OCI-LY7 (cell line): ENCODE measurements around the gene LHPP. TPM values are rescaled to one million over a fixed set of nuclear protein-coding genes. Genes with fewer than 3 reads are reported as not detected.

Source experiments
- BruUV-seq: library from RNA; stranded (reverse); fragments of 400-500 nt; replicated peaks from 2 replicates; lab custom pipeline; 2021; lab: Mats Ljungman, UMichigan
- CTCF ChIA-PET: fragments of 300-600 bp; sonication (Branson Sonifier 250); formaldehyde crosslinking; loops from one replicate; lab custom pipeline; 2022; ENCODE audit warnings: antibody characterized with exemption; ENCODE audit not compliant: unreplicated experiment; lab: Charles Lee
- POLR2A ChIA-PET: fragments of 300-600 bp; sonication (Branson Sonifier 250); formaldehyde crosslinking; loops from one replicate; lab custom pipeline; 2022; ENCODE audit warnings: antibody characterized with exemption; lab: Charles Lee
- DNase-seq: peaks from one replicate; pipeline ENCODE4 v3.0.0-alpha.2; 2015; ENCODE audit warnings: low spot score
- H2AFZ ChIP-seq: fragments of 200-600 bp; sonication (generic), shearing (Covaris generic); 2 replicates; pipeline ENCODE4 v1.6.1; 2014; ENCODE audit warnings: mild to moderate bottlenecking, antibody characterized with exemption, low read length, moderate library complexity
- H3K27ac ChIP-seq: fragments of 200-600 bp; sonication (generic); 2 replicates; pipeline ENCODE4 v1.5.1; 2014; ENCODE audit warnings: mixed run types, low read depth, mild to moderate bottlenecking, moderate library complexity, low read length, inconsistent platforms; ENCODE audit not compliant: poor library complexity, severe bottlenecking
- H3K36me3 ChIP-seq: fragments of 200-600 bp; sonication (generic); 2 replicates; pipeline ENCODE4 v1.6.1; 2014; ENCODE audit warnings: mild to moderate bottlenecking, antibody characterized with exemption, low read length, moderate library complexity, mixed read lengths; ENCODE audit not compliant: insufficient read depth
- H3K4me1 ChIP-seq: fragments of 200-600 bp; sonication (generic); 2 replicates; pipeline ENCODE4 v1.5.1; 2014; ENCODE audit warnings: mild to moderate bottlenecking, low read length; ENCODE audit not compliant: insufficient read depth, poor library complexity, severe bottlenecking
- H3K4me2 ChIP-seq: fragments of 200-600 bp; sonication (generic); 2 replicates; pipeline ENCODE4 v1.6.1; 2014; ENCODE audit warnings: mild to moderate bottlenecking, low read length
- H3K4me3 ChIP-seq: fragments of 200-600 bp; sonication (generic); 2 replicates; pipeline ENCODE4 v1.5.1; 2014; ENCODE audit warnings: mild to moderate bottlenecking, low read depth, low read length; ENCODE audit not compliant: poor library complexity, severe bottlenecking
- H3K79me2 ChIP-seq: fragments of 200-600 bp; sonication (generic); 2 replicates; pipeline ENCODE4 v1.6.1; 2016; ENCODE audit warnings: low read depth, mild to moderate bottlenecking, low read length, moderate library complexity, mixed read lengths; ENCODE audit not compliant: insufficient read depth
- H3K9me2 ChIP-seq: fragments of 200-600 bp; sonication (generic); 2 replicates; pipeline ENCODE4 v1.6.1; 2016; ENCODE audit warnings: mild to moderate bottlenecking, low read length, mixed read lengths; ENCODE audit not compliant: insufficient read depth
- H3K9me3 ChIP-seq: fragments of 200-600 bp; sonication (generic); 2 replicates; pipeline ENCODE4 v1.6.1; 2014; ENCODE audit warnings: mild to moderate bottlenecking, mixed run types, low read length, mixed read lengths
- H4K20me1 ChIP-seq: fragments of 200-600 bp; sonication (generic); 2 replicates; pipeline ENCODE4 v1.6.1; 2014; ENCODE audit warnings: mild to moderate bottlenecking, antibody characterized with exemption, low read length, moderate library complexity, mixed read lengths; ENCODE audit not compliant: insufficient read depth
- EZH2phosphoT487 ChIP-seq: fragments of 200-600 bp; sonication (generic); IDR thresholded peaks from 2 replicates; pipeline ENCODE4 v1.6.1; 2018; ENCODE audit warnings: low read depth, borderline replicate concordance, mild to moderate bottlenecking, mixed run types, antibody characterized with exemption, low read length, moderate library complexity, mixed read lengths
- intact Hi-C: fragments of 100-400 bp; cut with micrococcal nuclease; formaldehyde crosslinking; loops from one replicate; pipeline ENCODE4 v1.10.0; 2022; ENCODE audit not compliant: unreplicated experiment
- total RNA-seq, 2 experiments: library from RNA; depleted of rRNA in 1 of 2; stranded (reverse); fragments of >200 nt in 1 of 2; shearing (Covaris generic) in 1 of 2; gene quantifications; 2 replicates each; pipeline ENCODE4 v1.2.3, GENCODE V29; 2014 to 2022
- TF ChIP-seq, protein P1 (sequence below): fragments of 200-600 bp; sonication (generic); conservative IDR thresholded peaks from 2 replicates; pipeline ENCODE4 v1.5.1; 2014; ENCODE audit warnings: mild to moderate bottlenecking, antibody characterized with exemption, low read length, moderate library complexity, mixed read lengths

Gene LHPP
- total RNA-seq, 2 experiments from 2014 or later, result 30.3 to 65.2 TPM

- no peak for DNase-seq
Measured at GRCh38 chr10:124515244-124515970, 53.8 kb downstream of the LHPP start.

DNA sequence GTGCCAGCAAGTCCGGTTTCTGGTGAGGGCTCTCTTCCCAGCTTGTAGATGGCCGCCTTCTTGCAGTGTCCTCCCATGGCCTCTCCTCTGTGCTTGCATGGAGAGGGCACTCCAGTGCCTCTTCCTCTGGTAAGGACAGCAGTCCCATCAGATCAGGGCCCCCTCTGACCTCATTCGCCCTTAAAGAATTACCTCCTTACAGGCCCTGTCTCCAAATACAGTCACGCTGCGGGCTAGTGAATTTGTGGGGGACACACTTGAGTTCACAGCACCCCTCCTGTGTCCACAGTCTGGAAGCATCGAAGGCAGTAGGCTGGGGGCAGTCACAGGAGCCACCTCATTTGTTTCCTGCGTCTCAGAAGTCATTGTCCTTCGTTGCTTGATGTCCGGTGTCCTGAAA, 54.6 kb downstream of the LHPP start:
- TF ChIP-seq, protein P1, sequence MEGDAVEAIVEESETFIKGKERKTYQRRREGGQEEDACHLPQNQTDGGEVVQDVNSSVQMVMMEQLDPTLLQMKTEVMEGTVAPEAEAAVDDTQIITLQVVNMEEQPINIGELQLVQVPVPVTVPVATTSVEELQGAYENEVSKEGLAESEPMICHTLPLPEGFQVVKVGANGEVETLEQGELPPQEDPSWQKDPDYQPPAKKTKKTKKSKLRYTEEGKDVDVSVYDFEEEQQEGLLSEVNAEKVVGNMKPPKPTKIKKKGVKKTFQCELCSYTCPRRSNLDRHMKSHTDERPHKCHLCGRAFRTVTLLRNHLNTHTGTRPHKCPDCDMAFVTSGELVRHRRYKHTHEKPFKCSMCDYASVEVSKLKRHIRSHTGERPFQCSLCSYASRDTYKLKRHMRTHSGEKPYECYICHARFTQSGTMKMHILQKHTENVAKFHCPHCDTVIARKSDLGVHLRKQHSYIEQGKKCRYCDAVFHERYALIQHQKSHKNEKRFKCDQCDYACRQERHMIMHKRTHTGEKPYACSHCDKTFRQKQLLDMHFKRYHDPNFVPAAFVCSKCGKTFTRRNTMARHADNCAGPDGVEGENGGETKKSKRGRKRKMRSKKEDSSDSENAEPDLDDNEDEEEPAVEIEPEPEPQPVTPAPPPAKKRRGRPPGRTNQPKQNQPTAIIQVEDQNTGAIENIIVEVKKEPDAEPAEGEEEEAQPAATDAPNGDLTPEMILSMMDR, result no peak
- no peak for TF ChIP-seq EZH2phosphoT487
- DNase-seq, result no peak
- Histone ChIP-seq H4K20me1 (no peaks in the 10 kb centered on the region; the same call in 1 of the 2 replicates), H3K4me3 (no peak overlapping the region), H3K79me2 (no peaks in the 10 kb centered on the region), H3K9me2 (no peaks in the 10 kb centered on the region), H3K27ac (no peak overlapping the region), H3K4me2 (no peak overlapping the region), H3K36me3 (no peaks in the 10 kb centered on the region), H2AFZ (no peak overlapping the region), H3K9me3 (no peaks in the 10 kb centered on the region), H3K4me1 (no peaks in the 10 kb centered on the region)
- POLR2A ChIA-PET, result no interaction called here
- intact Hi-C loops, result no loop called here
- CTCF ChIA-PET, result no interaction called here
- no TSS peak for BruUV-seq

More at GRCh38 chr10:124515244-124515970, 53.8 kb downstream of the LHPP start:
- no TSS peak for BruUV-seq
- no peak overlapping the region for H3K27ac ChIP-seq
- no peaks in the 10 kb centered on the region for H3K9me3 ChIP-seq
- intact Hi-C loops, result no loop called here
- H2AFZ ChIP-seq, result no peak overlapping the region
- H3K4me2 ChIP-seq, result no peak overlapping the region
- no peaks in the 10 kb centered on the region; the same call in 1 of the 2 replicates for H4K20me1 ChIP-seq
- H3K36me3 ChIP-seq, result no peaks in the 10 kb centered on the region
- no peaks in the 10 kb centered on the region for H3K4me1 ChIP-seq
- no peaks in the 10 kb centered on the region for H3K9me2 ChIP-seq
- no peak for TF ChIP-seq EZH2phosphoT487
- TF ChIP-seq, protein P1, result no peak
- no peaks in the 10 kb centered on the region for H3K79me2 ChIP-seq
- no peak overlapping the region for H3K4me3 ChIP-seq
- ChIA-PET CTCF (no interaction called here), POLR2A (interaction anchor here (1.2 kb wide), 1 partner anchor 96 kb away, joined by 3 read pairs; no protein-coding TSS in a partner anchor)
